Hematopoietic multipotent progenitor cell treated with erythropoietin and hydrocortisone succinate and interleukin-3 and kit ligand, for 8 days (in vitro differentiated cells): Measurements from ENCODE around the gene HLA-DQB2.
"Not testable (repeated sequence)": the region's sequence is repeated elsewhere in the genome, so short reads cannot be mapped to it uniquely, and the experiment has no call there.

ENCODE experiments used
- DNase-seq: peaks from one replicate; pipeline ENCODE4 v3.0.0-alpha.2; 2015

HLA-DQB2 gene

GRCh38 chr6:32763421-32763820, at the start of gene HLA-DQB2:
Gene HLA-DQB2, minus strand, starts transcription at chr6:32763532. Its CDS starts 62 bp downstream, at chr6:32763470.
- no peak for DNase-seq

- no peak for DNase-seq
Measured at GRCh38 chr6:32809171-32809570, 45.8 kb upstream of the HLA-DQB2 start.

- no peak for DNase-seq
Measured at GRCh38 chr6:32807020-32807580, 43.8 kb upstream of the HLA-DQB2 start.

GRCh38 chr6:32805404-32805803, 42.1 kb upstream of the HLA-DQB2 start:
- DNase-seq, result not testable (repeated sequence)

DNA sequence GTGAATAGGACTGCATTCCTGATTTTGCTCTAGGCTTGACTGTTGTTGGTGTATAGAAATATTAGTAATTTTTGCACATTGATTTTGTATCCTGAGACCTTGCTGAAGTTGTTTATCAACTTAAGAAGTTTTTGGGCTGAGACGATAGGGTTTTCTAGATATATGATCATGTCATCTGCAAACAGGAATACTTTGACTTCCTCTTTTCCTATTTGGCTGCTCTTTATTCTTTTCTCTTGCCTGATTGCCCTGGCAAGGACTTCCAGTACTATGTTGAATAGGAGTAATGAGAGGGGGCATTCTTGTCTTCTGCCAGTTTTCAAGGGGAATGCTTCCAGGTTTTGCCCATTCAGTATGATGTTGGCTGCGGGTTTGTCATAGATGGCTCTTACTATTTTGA, 40.1 kb upstream of the HLA-DQB2 start:
- no peak for DNase-seq

DNA sequence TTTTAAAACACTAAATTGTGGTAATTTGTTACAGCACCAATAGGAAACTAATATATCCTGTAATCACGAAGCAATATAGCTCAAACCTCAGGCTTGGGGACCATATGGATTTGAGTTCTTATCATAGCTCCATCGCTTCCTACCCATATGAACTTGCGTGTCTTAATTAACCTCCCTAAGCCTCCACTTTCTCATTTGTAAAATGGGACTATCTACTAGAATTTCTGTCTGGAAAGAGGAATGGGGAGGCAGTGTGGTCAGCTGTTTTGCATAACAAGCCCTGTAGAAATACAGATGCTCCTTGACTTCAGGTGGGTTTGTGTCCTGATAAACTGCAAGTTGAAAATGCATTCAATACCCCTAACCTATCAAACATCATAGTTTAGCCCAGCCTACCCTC, 36.4 kb upstream of the HLA-DQB2 start:
- DNase-seq, result no peak

DNA sequence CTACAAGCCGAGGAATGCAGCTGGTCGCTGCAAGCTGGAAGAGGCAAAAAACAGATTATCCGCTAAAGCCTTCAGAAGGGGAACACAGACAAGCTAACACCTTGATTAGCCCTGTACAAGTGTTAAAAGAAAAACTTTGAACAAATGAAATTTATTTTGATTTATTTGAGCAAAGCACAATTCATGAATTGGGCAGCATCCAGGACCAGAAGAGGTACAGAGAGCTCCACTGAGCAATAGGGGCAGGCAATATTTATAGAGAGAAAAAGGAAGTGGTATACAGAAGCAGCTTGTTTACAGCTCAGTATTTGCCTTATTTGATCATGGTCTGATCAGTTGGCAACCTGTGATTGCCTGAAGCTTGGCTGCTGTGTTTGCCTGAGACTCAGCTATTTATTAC, 35.8 kb upstream of the HLA-DQB2 start:
- DNase-seq, result no peak

- peak; percentile 66 for DNase-seq
Measured at GRCh38 chr6:32796848-32797776, 33.8 kb upstream of the HLA-DQB2 start.

- peak; percentile 3 for DNase-seq
Measured at GRCh38 chr6:32794510-32794909, 31.2 kb upstream of the HLA-DQB2 start.

GRCh38 chr6:32792901-32793435, 29.6 kb upstream of the HLA-DQB2 start:
- no peak for DNase-seq

DNA sequence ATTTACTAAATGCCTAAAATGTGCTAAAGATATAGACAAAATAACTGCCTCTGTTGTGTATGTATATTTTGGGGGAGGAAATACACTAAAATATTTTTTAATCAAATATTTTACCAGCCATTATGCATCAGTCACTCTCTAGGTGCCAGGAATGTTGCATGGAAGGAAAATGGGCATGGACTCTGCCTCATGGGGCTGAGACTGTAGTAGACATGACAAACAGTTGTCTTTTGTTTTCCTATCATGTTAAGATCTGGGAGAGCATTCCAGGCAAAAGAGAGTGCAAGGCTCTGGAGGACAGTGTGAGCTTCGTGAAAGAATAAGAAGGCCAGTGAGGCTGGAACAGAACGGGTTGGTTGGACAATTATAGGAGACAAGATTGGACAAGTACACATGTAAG, 27.0 kb upstream of the HLA-DQB2 start:
- no peak for DNase-seq

DNA sequence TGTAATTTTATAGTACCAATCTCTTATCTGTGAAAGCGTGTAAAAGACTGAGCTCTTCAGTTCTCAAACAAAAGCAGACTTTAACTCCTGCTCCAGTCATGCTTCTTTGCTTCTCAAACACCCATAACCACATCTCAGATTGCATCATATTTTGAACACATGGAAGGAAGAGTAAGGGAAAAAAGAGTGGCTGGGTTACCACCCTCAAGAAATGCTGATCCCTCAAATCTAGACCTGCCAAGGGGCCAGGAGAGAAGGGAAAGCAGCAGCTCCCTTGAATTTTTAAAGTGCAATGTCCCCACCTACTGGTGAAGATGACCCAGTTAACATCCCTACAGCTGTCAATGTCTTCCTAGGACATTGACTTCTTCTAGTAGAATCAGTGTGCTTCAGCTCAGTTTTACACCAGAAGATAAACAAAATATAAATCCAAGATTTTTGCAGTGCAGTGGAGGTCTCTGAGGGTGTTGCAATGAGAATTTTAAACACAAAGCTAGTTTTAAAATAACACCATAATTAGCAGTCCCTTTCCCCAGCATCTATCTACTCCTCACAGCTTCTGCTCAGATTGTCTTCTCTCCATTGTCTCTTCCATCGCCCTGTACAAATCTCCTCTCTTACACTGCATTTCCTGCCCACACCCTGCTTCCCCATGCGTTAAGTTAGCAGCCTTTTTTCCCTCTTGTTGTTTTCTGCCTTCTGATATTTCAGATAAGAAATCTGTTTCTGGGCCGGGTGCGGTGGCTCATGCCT, 22.6 kb upstream of the HLA-DQB2 start:
- peak; percentile 60 for DNase-seq

DNA sequence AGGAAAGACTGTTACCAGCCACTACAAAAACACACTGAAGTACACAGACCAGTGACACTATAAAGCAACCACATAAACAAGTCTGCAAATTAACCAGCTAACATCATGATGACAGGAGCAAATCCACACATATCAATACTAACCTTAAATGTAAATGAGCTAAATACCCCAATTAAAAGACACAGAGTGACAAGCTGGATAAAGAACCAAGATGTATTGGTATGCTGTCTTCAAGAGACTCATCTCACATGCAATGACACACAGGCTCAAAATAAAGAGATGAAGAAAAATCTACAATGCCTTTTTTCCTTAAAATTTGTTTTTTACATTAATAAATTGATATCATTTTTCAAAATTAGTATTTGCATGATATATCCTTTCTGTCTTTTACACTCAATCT, 19.6 kb upstream of the HLA-DQB2 start:
- DNase-seq, result not testable (repeated sequence)

- DNase-seq, result no peak
Measured at GRCh38 chr6:32779036-32779435, 15.7 kb upstream of the HLA-DQB2 start.

DNA sequence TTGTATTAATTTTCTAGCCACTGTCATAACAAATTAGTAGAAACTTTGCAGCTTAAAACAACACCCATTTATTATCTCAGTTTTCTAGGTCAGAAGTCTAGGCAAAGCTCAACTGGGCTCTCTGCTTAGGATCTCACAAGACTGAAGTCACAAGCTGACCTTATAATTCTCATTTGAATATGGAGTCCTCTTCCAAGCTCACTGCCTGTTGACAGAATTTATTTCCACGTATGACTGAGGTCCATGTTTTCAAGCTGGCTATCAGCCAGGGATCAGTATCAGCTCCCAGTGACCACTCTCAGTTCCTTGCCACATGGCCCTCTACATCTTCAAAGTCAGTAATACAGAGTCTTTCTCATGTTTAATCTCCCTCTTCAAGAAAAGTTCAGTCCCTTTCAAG, 11.7 kb upstream of the HLA-DQB2 start:
- no peak for DNase-seq

DNA sequence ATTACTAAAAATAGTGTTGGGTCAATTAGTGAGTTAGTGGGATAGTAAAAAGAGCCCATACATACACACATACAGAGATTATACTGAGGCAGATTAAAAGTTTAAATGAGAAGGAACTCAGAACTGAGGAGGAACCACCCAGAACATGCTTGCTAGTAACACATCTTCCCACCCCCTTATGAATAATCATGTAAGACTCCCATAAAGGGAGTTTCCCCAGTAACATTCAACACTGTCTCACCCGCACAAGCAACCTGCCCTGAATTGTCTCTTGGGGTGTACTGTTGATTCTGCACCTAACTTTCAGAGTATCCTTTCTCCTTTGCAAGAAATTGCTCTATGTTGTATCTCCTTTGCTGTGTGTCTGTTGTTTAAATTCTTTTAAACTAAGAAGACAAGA, 11.1 kb upstream of the HLA-DQB2 start:
- no peak for DNase-seq

DNA sequence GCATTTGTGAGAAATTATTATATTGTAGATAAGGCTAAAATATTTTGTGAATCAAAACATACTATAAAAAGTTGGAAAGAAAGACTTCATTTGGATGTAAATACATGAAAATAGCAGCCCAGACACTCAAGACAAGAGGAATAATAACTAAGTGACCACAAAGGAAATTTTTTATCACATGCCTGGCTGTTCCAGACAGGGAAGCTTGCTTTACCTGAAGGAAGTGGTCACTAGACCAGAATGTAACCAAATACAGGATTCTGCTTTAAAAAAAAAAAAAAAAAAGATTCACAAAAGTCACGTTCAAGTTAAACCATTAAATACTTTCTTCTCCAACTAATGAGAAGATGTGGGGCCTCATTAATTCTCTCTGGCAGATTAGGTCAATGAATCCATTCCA, 9.3 kb upstream of the HLA-DQB2 start:
- no peak for DNase-seq

DNA sequence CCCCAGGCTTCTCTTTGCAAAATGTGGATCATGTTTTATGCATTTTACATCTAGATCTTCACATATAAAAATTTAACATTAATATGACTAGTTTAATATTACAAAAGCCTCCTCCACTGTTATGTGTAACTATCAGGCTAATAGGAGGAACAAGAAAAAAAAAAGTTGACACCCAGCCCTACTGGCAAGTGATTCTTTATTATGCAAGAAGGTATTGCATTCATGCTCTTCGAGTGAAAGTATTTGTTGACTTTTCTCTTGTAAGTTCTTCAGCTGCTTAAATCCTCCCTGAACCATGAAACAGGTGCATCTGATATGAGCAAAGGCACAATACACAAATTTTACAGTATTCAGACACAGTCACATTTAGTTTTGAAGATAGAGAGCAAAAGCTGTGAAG, 716 bp upstream of the HLA-DQB2 start:
- DNase-seq, result no peak

GRCh38 chr6:32761548-32761947, 1.8 kb downstream of the HLA-DQB2 start:
- no peak for DNase-seq

GRCh38 chr6:32761072-32761471, 2.3 kb downstream of the HLA-DQB2 start:
- DNase-seq, result no peak

DNA sequence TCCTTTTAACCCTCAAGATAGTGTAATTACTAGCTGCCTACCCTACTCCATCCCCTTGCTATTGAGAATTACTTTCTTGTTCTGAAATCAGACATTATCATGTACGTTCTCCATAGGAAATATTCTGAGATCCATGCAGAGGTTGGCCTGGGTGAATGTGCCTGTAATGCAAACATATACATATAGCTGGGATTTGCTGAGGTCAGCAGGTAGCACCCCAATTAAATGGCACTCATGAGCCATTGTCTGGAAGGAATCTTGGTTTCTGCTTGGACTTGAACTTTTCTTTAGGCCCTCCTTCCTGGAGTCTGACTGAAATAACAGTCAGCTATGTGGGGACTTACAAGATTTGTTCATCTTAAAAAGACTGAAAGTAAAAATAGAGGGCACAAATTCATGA, 3.7 kb downstream of the HLA-DQB2 start:
- no peak for DNase-seq

GRCh38 chr6:32752580-32752979, 10.8 kb downstream of the HLA-DQB2 start:
- no peak for DNase-seq

DNA sequence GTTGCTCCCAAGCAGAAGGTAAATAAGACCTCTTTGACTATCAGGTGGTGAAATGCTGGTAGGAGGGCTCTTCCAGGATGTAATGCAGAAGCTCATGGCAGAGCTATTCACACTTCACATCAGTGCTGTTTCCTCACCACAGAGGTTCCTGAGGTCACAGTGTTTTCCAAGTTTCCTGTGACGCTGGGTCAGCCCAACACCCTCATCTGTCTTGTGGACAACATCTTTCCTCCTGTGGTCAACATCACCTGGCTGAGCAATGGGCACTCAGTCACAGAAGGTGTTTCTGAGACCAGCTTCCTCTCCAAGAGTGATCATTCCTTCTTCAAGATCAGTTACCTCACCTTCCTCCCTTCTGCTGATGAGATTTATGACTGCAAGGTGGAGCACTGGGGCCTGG, 17.7 kb downstream of the HLA-DQB2 start:
- not testable (repeated sequence) for DNase-seq
